Measurements from ENCODE around the gene ALDH18A1. TPM values are rescaled to one million over a fixed set of nuclear protein-coding genes. Genes with fewer than 3 reads are reported as not detected.

The ALDH18A1 gene
- total and polyA plus RNA-seq, 2 of the 8 experiments (the other 6 are each of a cell fraction or from before 2014, with no cell fraction given), result 59.6 to 128 TPM

- peak; percentile 46; the same call in 1 of the 2 replicates for TF ChIP-seq YY1 (IDR thresholded peaks at IDR 0.05; ENCODE audit: low read depth, low read length)
Measured at GRCh38 chr10:95601116-95601719, 55.3 kb downstream of the ALDH18A1 start (continued).

Data from H1 (cell line).